ENCODE measurements around the gene TRIM60. TPM values are rescaled to one million over a fixed set of nuclear protein-coding genes. Genes with fewer than 3 reads are reported as not detected.

Gene TRIM60
- total and polyA plus RNA-seq, 8 donors = not detected

DNA sequence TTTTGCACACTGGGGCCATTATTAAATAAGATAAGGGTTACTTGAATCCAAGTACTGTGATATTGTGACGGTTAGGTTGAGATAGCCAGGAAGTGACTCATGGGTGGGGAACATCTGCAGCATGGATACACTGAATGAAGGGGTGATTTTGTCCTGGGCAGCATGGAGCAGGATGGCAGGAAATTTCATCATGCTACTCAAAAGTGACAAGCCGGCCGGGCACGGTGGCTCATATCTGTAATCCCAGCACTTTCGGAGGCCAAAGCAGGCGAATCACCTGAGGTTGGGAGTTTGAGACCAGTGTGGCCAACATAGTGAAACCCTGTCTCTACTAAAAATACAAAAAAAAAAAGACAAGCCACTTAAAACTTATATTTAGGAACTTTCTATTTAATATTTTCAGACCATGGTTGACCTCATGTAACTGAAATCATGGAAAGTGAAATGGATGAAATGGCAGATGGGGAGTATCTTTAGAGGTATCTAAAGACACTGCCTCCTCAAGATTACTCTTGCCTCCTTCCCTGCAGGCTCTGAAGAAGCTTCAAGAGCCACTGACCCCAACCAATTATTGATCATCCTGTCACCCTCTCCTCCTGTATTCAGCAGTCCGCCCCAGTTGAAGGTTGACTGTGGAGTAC is 3.9 kb upstream of the TRIM60 start:
- DNase-seq = no peak
- intact Hi-C loops (cut with DNase I) = no loop called here
- WGBS, 2 donors = 73 to 84% methylated on average over 7 of the region's 7 CpGs
- TF ChIP-seq, protein P1, sequence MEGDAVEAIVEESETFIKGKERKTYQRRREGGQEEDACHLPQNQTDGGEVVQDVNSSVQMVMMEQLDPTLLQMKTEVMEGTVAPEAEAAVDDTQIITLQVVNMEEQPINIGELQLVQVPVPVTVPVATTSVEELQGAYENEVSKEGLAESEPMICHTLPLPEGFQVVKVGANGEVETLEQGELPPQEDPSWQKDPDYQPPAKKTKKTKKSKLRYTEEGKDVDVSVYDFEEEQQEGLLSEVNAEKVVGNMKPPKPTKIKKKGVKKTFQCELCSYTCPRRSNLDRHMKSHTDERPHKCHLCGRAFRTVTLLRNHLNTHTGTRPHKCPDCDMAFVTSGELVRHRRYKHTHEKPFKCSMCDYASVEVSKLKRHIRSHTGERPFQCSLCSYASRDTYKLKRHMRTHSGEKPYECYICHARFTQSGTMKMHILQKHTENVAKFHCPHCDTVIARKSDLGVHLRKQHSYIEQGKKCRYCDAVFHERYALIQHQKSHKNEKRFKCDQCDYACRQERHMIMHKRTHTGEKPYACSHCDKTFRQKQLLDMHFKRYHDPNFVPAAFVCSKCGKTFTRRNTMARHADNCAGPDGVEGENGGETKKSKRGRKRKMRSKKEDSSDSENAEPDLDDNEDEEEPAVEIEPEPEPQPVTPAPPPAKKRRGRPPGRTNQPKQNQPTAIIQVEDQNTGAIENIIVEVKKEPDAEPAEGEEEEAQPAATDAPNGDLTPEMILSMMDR (IDR thresholded peaks at IDR 0.05) = no peak
- no peak for FAIRE-seq
- no peak overlapping the region for H3K4me3 ChIP-seq
- no peak for ATAC-seq
- H3K4me1 ChIP-seq = no peaks in the 10 kb centered on the region
- no peaks in the 10 kb centered on the region for H3K36me3 ChIP-seq
- H3K27me3 ChIP-seq = no peaks in the 10 kb centered on the region
- H3K9me3 ChIP-seq = no peaks in the 10 kb centered on the region
- H3K27ac ChIP-seq = no peak overlapping the region

DNA sequence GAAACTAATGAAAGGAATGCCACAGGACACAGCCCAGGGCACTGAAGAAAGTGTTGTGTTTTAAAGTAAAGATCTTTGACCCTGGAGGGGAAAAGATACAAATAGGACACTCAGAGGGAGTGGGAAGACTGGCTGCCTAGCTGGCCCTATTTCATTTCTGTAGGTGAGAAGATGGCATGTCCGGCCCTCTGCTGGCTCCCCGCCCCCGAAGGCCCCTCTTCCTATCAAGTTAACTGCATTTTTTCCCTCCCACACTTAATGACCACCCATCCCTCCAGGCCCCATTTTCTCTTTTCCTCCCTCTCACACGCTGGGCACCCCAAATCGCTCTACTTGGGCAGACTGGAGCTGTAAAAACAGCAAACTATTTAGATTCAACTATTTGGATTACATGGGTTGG is 16.4 kb downstream of the TRIM60 start:
- TF ChIP-seq, protein P1 (IDR thresholded peaks at IDR 0.05) = no peak
- DNase-seq (no peak), FAIRE-seq (no peak), ATAC-seq (no peak)
- intact Hi-C loops (cut with DNase I) = no loop called here
- H3K4me1 ChIP-seq = no peaks in the 10 kb centered on the region
- H3K27ac ChIP-seq = no peak overlapping the region
- no peaks in the 10 kb centered on the region for H3K27me3 ChIP-seq
- no peak overlapping the region for H3K4me3 ChIP-seq
- no peaks in the 10 kb centered on the region for H3K36me3 ChIP-seq
- H3K9me3 ChIP-seq = no peaks in the 10 kb centered on the region
- WGBS, 2 donors = 56 to 68% methylated on average over 5 of the region's 5 CpGs

DNA sequence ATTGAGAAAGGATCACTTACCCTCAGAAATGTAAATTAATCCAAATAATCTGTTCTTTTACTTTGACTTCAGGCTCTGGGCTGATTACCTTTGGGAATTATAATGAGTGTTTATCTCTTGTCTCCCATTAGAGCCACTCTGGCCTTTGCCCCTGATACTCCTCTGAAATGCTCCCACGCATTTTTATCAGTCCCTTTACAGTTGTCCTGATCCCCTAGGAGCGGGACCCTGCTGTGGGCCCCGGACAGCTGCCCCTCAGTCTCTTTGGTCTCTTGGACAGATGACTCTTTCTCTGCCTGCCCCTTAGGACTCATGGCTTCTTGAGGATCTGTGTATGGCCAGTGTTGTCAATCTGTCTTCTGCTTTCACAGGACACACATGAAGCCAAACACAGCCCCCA is 20.8 kb downstream of the TRIM60 start:
- Histone ChIP-seq H3K36me3 (no peaks in the 10 kb centered on the region), H3K4me1 (no peaks in the 10 kb centered on the region), H3K27me3 (no peaks in the 10 kb centered on the region), H3K9me3 (no peaks in the 10 kb centered on the region), H3K27ac (no peak overlapping the region), H3K4me3 (no peak overlapping the region)
- 43 to 50% methylated on average over 3 of the region's 3 CpGs for WGBS, 2 donors
- DNase-seq = no peak
- TF ChIP-seq, protein P1 (IDR thresholded peaks at IDR 0.05) = no peak
- intact Hi-C loops (cut with DNase I) = no loop called here
- no peak for FAIRE-seq
- no peak for ATAC-seq

DNA sequence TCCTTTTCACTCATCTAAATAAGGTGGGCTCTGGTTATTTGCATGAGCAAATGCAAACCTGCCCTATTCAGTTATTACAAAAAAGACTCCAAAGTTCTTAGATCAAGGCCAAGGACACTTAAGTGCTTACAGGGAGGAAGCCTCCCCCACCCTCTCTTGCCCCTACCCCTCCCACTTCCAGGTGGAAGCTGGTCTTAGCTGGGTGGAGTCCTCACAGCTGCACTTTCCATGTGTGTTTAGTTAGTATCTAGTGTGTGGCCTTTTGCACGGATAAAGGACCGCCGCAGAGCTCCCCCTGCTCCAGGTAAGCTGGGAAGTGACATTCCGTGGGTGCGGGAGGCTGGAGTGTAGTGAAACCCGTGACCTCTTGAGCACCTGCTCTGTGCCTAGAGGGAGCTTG is 21.8 kb downstream of the TRIM60 start, which contains the start of gene TRIM75:
Gene TRIM75 (plus strand): TSS at position 222 of the 400 bp plus-strand sequence. CDS start 5,282 bp downstream, outside the sequence.
- TF ChIP-seq, protein P1 (IDR thresholded peaks at IDR 0.05) = no peak
- no peak for DNase-seq
- H3K36me3 ChIP-seq = no peaks in the 10 kb centered on the region
- H3K4me1 ChIP-seq = no peaks in the 10 kb centered on the region
- no peak for FAIRE-seq
- H3K4me3 ChIP-seq = no peak within 1 kb of the TSS
- WGBS, 2 donors = 69 to 70% methylated on average over 6 of the region's 6 CpGs
- no peaks in the 10 kb centered on the region for H3K27me3 ChIP-seq
- ATAC-seq = no peak
- H3K27ac ChIP-seq = no peak within 1 kb of the TSS
- H3K9me3 ChIP-seq = no peaks in the 10 kb centered on the region
- intact Hi-C loops (cut with DNase I) = no loop called here

DNA sequence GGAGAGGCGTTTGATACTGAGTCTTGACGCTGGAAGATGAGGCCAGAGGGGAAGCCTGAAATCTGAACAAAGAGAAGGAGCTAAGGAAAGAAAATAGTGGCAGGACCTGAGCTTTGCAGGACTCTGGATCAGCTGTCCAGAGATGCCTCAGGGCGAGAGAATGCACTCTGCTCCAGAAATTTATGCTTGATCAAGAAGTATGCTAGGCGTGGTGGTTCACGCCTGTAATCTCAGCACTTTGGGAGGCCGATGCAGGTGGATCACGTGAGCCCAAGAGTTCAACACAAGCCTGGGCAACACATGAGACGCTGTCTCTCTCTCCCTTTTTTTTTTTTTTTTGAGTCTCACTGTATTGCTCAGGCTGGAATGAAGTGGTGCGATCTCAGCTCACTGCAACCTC is 23.8 kb downstream of the TRIM60 start:
- TF ChIP-seq, protein P1 (IDR thresholded peaks at IDR 0.05) = no peak
- DNase-seq (no peak), FAIRE-seq (no peak), ATAC-seq (no peak)
- no peaks in the 10 kb centered on the region for H3K4me1 ChIP-seq
- no peak overlapping the region for H3K4me3 ChIP-seq
- no peak overlapping the region for H3K27ac ChIP-seq
- no peaks in the 10 kb centered on the region for H3K9me3 ChIP-seq
- no peaks in the 10 kb centered on the region for H3K36me3 ChIP-seq
- WGBS, 2 donors = 84 to 90% methylated on average over 9 of the region's 9 CpGs
- no peaks in the 10 kb centered on the region for H3K27me3 ChIP-seq
- intact Hi-C loops (cut with DNase I) = no loop called here
